ENCODE measurements around the gene ZNF835.
"Not testable (repeated sequence)": the region's sequence is repeated elsewhere in the genome, so short reads cannot be mapped to it uniquely, and the experiment has no call there.

Gene ZNF835

DNA sequence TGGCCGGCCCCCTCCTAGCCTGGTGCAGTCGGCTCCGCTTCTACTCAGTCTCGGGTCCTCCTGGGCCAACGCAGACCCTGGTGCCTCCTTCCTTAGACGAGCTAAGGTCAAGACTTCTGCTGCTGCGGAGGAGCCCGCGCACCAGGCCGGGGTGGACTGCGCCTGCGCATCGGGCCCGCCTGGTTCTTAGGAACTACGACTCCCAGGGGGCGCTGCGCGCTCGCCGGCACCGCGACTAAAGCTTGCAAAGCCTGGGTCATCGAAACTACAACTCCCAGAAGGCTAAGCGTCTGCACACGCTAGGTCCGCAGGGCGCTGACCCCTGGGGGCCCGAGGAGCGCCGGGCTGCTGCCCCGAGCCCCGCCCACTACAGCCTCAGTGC, at the start of gene ZNF835:
Gene ZNF835, minus strand, starts transcription at position 145 of the 382 bp plus-strand sequence. CDS start 6,559 bp downstream, outside the sequence.
- DNase-seq (ENCODE audit: low read depth), result no peak

GRCh38 chr19:56720281-56720680, 48.7 kb upstream of the ZNF835 start:
- DNase-seq (ENCODE audit: low read depth), result no peak

GRCh38 chr19:56718231-56718630, 46.7 kb upstream of the ZNF835 start:
- no peak for DNase-seq (ENCODE audit: low read depth)

- no peak for DNase-seq (ENCODE audit: low read depth)
Observed at GRCh38 chr19:56712611-56713276, 41.2 kb upstream of the ZNF835 start.

DNA sequence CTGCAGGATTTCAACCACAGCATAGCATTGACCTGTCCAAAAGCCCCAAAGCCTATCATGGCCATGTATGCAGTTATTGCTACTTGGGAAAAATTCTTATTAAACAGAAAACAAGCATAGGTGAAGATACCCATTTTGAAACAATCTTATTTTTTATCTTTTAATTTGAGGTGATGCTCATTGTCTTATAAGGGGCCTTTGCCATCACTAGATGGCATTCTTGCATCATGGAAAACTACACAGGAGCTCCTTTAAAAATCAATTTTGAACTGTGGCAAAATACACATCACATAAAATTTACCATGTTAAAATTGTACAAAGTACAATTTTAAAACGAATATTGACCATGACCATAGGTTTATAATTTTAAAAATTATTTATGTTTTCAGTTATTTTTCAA, 38.9 kb upstream of the ZNF835 start:
- DNase-seq (ENCODE audit: low read depth), result no peak

DNA sequence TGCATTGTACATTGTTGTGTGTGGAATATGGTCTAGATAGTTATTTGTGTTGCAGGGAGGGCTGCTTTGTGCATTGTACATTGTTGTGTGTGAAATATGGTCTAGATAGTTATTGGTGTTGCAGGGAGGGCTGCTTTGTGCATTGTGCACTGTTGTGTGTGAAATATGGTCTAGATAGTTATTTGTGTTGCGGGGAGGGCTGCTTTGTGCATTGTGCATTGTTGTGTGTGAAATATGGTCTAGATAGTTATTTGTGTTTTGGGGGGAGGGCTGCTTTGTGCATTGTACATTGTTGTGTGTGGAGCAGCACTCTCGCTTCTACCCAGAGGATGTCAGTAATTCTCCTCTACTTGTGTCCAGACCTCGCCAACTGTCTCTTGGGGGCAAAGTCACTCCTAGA, 36.3 kb upstream of the ZNF835 start:
- DNase-seq (ENCODE audit: low read depth), result no peak

DNA sequence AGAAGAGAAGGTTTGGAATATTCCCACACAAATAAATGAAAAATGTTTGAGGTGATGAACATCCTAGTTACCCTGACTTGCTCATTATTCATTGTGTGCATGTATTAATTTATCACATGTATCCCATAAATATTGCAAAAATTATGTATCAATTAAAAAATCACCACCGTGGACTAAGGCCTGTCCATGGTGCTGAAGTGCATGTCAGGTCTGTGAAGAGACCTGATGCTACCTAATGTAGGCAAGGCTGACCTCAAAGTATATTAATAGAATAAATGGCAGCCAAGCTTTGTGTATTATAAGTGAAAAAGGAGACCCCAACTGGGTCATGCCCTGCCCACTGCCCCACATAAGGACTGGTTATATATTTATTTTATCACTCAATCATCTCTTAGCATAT, 34.4 kb upstream of the ZNF835 start:
- no peak for DNase-seq (ENCODE audit: low read depth)

DNA sequence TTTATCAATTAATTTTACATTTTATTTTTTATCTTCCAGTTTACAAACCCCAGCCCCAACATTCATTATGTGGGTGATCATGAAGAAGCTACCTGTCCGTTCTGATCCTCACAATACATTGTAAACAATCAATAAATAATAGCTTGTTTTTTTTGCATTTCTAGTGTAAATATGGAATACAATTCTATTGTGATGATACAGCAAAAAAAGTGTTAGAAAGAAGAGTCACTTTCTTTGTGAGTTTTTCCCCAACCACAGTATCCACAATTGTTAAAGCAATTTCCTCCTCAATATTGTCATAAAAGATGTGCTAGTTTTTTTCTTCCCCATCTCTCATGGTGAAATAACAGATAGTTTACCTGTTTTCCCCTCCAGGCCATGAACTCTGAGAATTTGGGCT, 30.3 kb upstream of the ZNF835 start:
- no peak for DNase-seq (ENCODE audit: low read depth)

DNA sequence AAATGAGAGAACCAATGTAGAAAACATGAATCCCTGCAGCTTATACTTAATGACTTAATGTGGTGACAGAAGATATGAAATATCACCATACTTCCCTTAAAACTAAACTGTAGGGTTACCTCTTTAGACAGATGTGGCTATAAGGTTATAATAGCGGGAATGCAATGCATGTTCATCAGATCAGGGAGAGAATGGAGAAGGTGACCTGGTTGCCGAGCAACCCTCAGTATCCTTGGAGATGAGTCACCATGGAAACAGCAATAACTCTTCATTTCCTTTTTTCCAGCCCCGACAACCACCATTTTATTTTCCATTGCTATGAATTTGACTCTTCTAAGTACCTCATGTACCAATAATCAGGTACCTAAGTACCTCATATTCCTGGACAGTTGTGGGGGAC, 28.0 kb upstream of the ZNF835 start:
- DNase-seq (ENCODE audit: low read depth), result no peak

DNA sequence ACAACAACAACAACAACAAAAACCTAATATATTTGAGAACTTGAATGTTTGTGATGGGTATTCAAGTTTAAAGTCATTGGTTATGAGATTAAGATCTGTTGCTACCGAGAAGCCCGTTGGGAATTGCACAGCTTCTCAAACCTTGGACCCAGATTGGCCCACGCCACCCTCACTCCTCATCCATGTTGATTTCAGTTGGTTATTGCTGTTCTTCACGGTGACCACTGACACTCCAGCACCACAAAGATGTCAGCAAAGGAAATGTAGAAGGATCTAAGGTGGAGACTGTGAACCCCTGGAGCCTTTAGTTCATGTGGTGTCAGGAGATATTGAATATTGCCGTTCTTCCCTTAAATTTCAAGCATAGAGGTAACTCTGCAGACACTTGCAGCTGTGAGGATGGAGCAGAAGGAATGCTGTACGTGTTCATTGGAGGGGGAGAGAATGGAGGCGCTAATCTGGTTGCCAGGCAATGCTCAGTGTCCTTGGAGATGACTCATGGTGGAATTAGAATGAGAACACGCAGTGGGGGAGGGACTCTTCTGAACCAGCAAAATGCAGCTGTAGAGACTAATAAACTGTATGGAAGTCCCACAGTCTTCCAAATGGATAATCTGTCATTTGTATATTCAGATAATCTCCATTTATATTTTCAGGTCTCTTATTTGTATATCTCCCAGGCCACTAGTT, 20.8 kb upstream of the ZNF835 start:
- DNase-seq (ENCODE audit: low read depth), result no peak

GRCh38 chr19:56690670-56691069, 19.1 kb upstream of the ZNF835 start:
- no peak for DNase-seq (ENCODE audit: low read depth)

DNA sequence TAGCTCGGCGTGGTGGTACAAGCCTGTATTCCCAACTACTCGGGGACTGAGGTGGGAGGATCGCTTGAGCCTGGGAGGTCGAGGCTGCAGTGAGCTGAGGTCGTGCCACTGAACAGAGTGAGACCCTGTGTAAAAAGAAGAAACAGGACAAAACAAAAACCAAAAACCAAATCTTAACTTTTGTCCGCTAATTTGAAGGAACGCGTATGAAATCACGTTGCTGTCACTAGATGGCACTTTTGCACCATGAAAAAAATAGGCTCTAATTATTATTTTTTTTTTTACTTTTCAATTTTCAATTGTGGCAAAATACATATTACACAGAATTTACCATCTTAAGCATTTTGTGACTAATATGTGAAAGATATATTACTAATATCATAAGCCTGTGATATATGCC, 17.6 kb upstream of the ZNF835 start:
- no peak for DNase-seq (ENCODE audit: low read depth)

DNA sequence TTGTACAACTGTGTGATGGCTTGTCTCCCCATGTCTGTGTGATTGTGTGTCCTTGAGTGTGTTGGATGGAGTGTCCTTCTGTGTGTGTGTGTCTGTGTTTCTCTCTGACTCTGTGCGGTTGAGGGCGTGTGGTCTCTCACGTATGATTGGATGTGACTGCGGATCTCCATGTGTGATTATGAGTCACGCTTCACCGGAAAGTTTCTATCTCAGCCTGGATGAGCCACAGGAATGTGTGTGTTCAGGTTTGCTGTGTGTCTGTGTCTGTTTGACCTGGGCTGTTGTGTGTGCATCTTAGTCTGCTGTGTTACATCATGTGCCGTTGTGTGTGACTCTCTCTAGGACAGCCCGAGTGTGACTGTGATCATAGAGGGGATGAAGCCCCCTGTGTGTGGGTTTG, 15.5 kb upstream of the ZNF835 start:
- DNase-seq (ENCODE audit: low read depth), result no peak

- DNase-seq (ENCODE audit: low read depth), result no peak
Observed at GRCh38 chr19:56683116-56683515, 11.6 kb upstream of the ZNF835 start.

- no peak for DNase-seq (ENCODE audit: low read depth)
Observed at GRCh38 chr19:56681702-56682101, 10.1 kb upstream of the ZNF835 start.

DNA sequence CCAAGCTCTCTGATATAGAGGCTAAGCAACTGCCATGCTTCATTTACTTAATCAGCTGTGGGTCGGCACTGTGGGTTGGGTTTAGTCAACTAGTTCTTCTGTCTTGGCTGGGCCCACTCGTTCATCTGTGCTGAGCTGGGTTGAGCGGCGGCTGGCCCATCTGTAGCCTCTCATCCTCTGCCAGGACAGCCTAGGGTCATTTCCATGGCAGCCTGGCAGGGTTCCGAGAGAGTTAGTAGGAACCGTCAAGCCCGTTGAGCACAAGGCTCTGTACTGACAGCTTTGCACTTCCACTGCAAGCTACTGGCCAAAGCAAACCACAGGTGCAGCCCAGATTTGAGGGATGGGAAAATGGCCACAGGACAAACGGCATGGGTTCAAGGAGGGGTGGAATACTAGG, 6.6 kb upstream of the ZNF835 start:
- DNase-seq (ENCODE audit: low read depth), result no peak

DNA sequence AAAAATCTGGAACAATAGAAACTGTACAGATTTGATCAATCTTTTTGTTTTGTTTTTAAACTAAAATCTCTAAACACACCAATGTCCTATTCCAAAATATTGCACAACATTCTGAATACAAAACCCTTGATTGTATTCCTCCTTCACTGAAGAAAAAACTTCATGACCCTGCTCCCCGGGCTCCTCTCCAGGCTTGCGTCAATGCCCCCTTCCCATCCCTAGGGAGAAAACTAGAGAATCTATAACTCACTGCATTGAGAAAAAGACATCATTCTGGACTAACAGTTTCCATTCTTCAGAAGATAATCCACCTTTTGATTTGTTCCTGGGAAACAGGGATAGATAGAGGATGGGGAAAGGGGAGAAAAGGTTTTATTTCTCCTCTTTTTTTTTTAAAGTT, 1.1 kb upstream of the ZNF835 start:
- not testable (repeated sequence) for DNase-seq (ENCODE audit: low read depth)

GRCh38 chr19:56670961-56671612, 470 bp downstream of the ZNF835 start:
- no peak for DNase-seq (ENCODE audit: low read depth)

DNA sequence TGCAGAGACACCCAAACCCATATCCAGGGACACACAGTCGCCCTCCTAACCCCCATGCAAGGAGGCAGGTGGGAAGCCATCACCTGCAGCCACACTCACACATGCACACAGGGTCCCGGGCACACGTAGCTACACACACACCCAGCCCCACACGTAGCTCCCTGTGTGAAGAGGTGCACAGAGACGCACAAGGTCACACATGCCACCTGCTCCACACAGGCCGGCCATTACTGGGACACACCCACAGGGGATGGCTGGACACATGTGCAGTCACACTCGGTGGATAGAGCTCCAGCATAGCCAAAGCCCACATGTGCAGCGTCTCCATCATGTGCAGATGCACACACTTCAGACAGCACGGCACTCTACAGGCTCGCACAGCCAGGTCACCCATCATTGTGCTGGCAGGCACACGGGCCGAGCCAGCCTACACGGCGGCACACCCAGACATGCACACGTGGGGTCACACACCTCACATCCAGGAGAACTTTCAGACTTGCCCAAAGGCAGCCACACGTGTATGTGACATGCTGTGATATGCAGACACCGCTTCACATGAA, 1.1 kb downstream of the ZNF835 start:
- no peak for DNase-seq (ENCODE audit: low read depth)

DNA sequence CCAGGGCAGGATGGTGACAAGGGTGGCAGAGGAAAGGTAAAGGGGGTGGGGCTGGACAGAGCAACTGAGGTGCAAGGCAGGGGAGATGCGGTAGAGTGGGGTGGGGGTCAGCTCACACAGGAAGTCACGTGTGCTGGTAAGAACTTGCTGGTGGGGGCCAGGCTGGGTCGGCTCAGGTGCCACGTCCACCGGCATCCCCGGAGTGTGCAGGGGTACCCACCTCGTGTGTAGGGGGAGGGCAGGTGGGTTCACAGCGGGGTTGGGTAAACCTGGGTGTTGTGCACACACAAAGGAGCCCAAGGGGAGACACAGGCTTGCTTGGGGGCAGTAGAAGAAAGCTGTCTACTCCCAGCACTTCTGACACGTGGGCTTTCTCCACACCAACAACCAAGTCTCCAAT, 2.9 kb downstream of the ZNF835 start:
- no peak for DNase-seq (ENCODE audit: low read depth)

DNA sequence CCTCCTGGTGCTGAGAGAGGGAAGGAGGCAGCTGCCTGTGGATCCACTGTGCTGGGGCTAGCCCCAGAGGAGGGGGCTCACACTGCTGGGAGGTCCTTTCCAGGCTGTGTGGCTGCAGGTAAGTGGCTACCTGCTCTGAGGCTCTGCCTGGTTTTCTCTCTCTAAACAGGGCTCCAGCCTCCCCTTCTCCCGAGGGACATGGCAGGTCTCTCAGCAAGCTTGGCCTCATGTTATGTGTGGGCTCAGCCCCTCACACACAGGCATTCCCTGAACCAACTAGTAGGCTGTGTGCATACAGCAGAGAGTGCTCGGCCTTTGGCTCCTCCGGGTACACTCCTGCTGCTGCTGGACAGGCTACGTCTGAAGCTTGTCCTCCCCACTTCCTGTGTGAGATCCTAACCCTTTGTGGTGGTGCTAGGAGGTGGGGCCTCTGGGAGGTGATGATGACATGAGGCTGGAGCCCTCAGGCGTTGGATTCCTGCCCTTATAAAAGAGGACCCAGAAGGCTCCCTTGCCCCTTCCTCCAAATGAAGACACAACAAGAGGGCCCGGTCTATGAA, 4.2 kb downstream of the ZNF835 start:
- DNase-seq (ENCODE audit: low read depth), result no peak

GRCh38 chr19:56664511-56664910, 7.0 kb downstream of the ZNF835 start:
- DNase-seq (ENCODE audit: low read depth), result no peak

All from non-pigmented ciliary epithelial cell (primary cell).